Superior temporal gyrus (tissue), 1 donor: ENCODE data around the gene MYB.
"Not testable (repeated sequence)": the region's sequence is repeated elsewhere in the genome, so short reads cannot be mapped to it uniquely, and the experiment has no call there.

ENCODE experiments used
- DNase-seq: peaks from one replicate; pipeline ENCODE4 v3.0.0-alpha.2; 2016; ENCODE audit errors: extremely low spot score

Gene MYB

GRCh38 chr6:135164387-135164786, 16.7 kb upstream of the MYB start:
- DNase-seq: not testable (repeated sequence)

- no peak for DNase-seq
These were observed 16.1 kb upstream of the MYB start for GRCh38 chr6:135165031-135165430.

GRCh38 chr6:135166515-135166914, 14.6 kb upstream of the MYB start:
- no peak for DNase-seq

- DNase-seq: no peak
These were observed 13.5 kb upstream of the MYB start for GRCh38 chr6:135167617-135168016.

GRCh38 chr6:135168766-135169165, 12.3 kb upstream of the MYB start:
- no peak for DNase-seq

- DNase-seq: no peak
These were observed 10.9 kb upstream of the MYB start for GRCh38 chr6:135170238-135170637.

- DNase-seq: no peak
These were observed 10.3 kb upstream of the MYB start for GRCh38 chr6:135170849-135171248.

- DNase-seq: no peak
These were observed 7.7 kb upstream of the MYB start for GRCh38 chr6:135173242-135173988.

- no peak for DNase-seq
These were observed 7.1 kb upstream of the MYB start for GRCh38 chr6:135173989-135174484.

GRCh38 chr6:135176058-135176457, 5.0 kb upstream of the MYB start:
- DNase-seq: no peak

GRCh38 chr6:135176464-135176863, 4.6 kb upstream of the MYB start:
- DNase-seq: no peak

- DNase-seq: no peak
These were observed 1.7 kb upstream of the MYB start for GRCh38 chr6:135179372-135179771.

- DNase-seq: peak; percentile 30
These were observed 1.1 kb upstream of the MYB start for GRCh38 chr6:135179920-135180541.

- no peak for DNase-seq
These were observed 394 bp downstream of the MYB start for GRCh38 chr6:135181333-135182070.

- no peak for DNase-seq
These were observed 1.2 kb downstream of the MYB start for GRCh38 chr6:135182071-135183001.

GRCh38 chr6:135183002-135183531, 2.0 kb downstream of the MYB start:
- no peak for DNase-seq

GRCh38 chr6:135183532-135184440, 2.7 kb downstream of the MYB start:
- no peak for DNase-seq

- DNase-seq: no peak
These were observed 4.4 kb downstream of the MYB start for GRCh38 chr6:135185483-135185882.

GRCh38 chr6:135186255-135186654, 5.1 kb downstream of the MYB start:
- no peak for DNase-seq

GRCh38 chr6:135187372-135187771, 6.3 kb downstream of the MYB start:
- DNase-seq: no peak
